HTERT RPE-1 (cell line): ENCODE data around the gene FAM111B.
"Not testable (repeated sequence)": the region's sequence is repeated elsewhere in the genome, so short reads cannot be mapped to it uniquely, and the experiment has no call there.

Source experiments
- in situ Hi-C: fragments of 300-500 bp; cut with MboI; formaldehyde crosslinking; loops from 4 replicates; pipeline ENCODE4 v1.14.3; 2020; ENCODE audit warnings: low sequenced_read_pairs

Gene FAM111B

GRCh38 chr11:59106363-59107336 lies at the start of gene FAM111B:
Gene FAM111B (plus strand): TSS chr11:59107237. CDS start chr11:59109626, 2,389 bp downstream.
- in situ Hi-C loops = no loop called here

GRCh38 chr11:59058120-59059033 lies 48.7 kb upstream of the FAM111B start:
- in situ Hi-C loops = not testable (repeated sequence)

GRCh38 chr11:59060096-59060495 lies 46.9 kb upstream of the FAM111B start:
- in situ Hi-C loops = not testable (repeated sequence)

- in situ Hi-C loops = no loop called here
Observed at GRCh38 chr11:59062602-59063529, 44.2 kb upstream of the FAM111B start.

GRCh38 chr11:59063996-59064727 lies 42.9 kb upstream of the FAM111B start:
- in situ Hi-C loops = not testable (repeated sequence)

- in situ Hi-C loops = no loop called here
Observed at GRCh38 chr11:59069087-59069486, 38.0 kb upstream of the FAM111B start.

- in situ Hi-C loops = no loop called here
Observed at GRCh38 chr11:59076876-59077571, 30.0 kb upstream of the FAM111B start.

GRCh38 chr11:59078435-59078834 lies 28.6 kb upstream of the FAM111B start:
- in situ Hi-C loops = no loop called here

GRCh38 chr11:59079086-59079485 lies 28.0 kb upstream of the FAM111B start:
- in situ Hi-C loops = no loop called here

GRCh38 chr11:59080421-59080820 lies 26.6 kb upstream of the FAM111B start:
- in situ Hi-C loops = not testable (repeated sequence)

- in situ Hi-C loops = not testable (repeated sequence)
Observed at GRCh38 chr11:59081430-59082020, 25.5 kb upstream of the FAM111B start.

GRCh38 chr11:59086007-59086406 lies 21.0 kb upstream of the FAM111B start, which contains the start of gene GLYATL1B:
Gene GLYATL1B (plus strand): TSS chr11:59086307. CDS start chr11:59086307, 0 bp downstream.
- in situ Hi-C loops = not testable (repeated sequence)

- in situ Hi-C loops = no loop called here
Observed at GRCh38 chr11:59088162-59088561, 18.9 kb upstream of the FAM111B start.

- in situ Hi-C loops = not testable (repeated sequence)
Observed at GRCh38 chr11:59093576-59093975, 13.5 kb upstream of the FAM111B start.

- in situ Hi-C loops = not testable (repeated sequence)
Observed at GRCh38 chr11:59095225-59095624, 11.8 kb upstream of the FAM111B start.

GRCh38 chr11:59095972-59096575 lies 11.0 kb upstream of the FAM111B start:
- in situ Hi-C loops = not testable (repeated sequence)

GRCh38 chr11:59097113-59097708 lies 9.8 kb upstream of the FAM111B start:
- in situ Hi-C loops = no loop called here

GRCh38 chr11:59097938-59098337 lies 9.1 kb upstream of the FAM111B start:
- in situ Hi-C loops = not testable (repeated sequence)
